ENCODE measurements around the gene SFTA2.

Gene SFTA2

DNA sequence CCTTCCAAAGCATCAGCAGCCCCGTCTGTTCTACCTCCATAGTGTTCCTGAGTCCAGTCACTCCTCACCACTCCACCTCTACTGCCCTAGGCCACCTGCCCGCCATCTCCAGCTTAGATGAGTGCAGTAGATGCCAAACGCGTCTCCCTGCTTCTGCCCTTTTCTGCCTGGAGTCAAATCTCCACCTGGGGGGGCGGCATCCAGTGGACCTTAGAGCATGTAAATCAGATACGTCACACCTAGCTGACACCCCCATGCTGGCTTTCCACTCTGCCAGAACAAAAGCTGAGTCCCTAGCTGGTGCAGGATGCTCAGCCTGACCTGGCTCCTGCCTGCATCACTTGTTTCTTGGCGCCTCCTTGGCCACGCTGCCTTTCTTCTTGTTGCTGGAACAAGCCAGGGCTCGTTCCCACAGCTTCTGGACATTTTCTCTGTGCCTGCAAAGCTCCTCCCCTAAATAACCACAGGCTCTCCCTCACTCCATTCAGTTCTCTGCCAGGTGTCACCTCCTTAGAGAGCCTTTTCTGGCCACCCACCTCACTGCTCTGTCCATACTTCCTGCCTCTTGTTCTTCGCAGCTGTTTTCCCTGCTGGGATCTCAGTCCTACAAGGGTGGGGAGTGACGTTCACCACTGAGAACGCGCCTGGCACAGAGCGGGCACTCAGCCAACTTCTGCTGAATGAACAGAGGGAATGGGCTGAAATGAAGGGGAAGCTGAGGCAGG, 41.9 kb downstream of the SFTA2 start:
- DNase-seq, result no peak

DNA sequence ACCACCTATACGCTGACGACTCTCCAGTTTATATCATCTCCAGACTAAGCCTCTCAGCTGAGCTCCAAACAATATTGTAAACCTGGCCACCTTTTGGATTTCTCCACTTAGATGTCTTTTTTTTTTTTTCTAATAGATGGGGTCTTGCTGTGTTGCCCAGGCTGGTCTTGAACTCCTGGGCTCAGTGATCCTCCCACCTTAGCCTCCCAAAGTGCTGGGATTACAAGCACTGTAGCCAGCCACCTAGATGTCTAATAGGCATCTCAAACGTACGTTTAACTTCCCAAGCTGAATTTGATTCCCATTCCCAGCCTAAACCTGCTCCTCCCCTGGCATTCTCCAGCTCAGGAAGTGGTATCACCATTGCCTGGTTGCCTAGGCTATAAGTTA, 42.5 kb downstream of the SFTA2 start:
- DNase-seq, result no peak

DNA sequence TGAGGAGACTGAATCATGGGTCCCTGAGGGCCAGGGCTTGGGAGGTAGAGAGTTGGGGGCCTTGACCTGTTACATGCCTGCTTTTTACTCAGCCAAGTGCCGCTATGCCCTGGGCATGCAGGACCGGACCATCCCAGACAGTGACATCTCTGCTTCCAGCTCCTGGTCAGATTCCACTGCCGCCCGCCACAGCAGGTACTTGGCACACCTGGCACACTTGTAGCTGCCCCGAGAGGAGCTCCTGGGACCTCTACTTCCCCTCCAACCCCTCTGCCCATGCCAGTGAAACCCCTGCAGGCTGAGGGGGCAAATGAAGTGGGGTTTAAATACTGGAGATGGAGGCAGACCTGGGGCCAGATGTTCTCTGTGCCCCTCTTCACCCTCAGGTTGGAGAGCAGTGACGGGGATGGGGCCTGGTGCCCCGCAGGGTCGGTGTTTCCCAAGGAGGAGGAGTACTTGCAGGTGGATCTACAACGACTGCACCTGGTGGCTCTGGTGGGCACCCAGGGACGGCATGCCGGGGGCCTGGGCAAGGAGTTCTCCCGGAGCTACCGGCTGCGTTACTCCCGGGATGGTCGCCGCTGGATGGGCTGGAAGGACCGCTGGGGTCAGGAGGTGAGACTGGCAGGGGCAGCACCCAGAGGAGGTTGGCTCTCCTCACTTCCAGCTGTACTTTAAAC, 43.0 kb downstream of the SFTA2 start:
- no peak for DNase-seq

DNA sequence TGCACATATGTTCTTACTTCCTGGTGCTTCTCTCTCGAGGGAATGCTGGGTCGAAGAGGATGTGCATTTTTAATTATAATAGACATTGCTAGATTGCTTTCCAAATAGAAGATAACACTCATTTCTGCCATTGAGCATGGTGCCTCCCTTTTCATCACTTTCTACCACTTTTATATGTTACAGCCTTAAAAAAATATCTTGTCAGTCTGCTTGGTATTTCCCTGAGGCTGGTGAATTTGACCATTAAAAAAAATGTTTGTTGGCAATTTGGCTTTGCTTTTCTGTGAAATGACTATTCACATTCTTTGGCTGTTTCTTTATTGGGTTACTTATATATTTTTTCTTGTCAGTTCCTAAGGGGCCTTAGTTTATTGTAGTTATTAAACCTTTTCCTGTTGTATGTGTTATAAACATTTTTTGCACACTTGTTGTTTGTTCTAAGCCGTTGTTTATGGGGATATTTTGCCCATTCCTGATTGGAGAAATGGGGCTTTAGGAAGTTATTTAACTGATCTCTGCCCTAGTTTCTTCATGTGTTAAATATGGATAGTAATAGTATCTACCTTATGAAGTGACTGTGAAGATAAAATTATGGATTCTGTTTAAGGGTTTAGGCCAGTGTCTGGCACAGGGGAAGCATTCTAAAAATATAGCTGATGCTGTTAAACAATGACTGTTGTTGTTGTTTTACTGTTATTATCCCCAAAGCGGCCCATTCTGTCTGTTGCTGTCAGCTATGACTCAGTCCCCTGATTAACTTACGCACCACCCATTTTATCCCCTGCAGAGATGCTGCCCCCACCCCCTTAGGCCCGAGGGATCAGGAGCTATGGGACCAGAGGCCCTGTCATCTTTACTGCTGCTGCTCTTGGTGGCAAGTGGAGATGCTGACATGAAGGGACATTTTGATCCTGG, 43.8 kb downstream of the SFTA2 start:
- no peak for DNase-seq

DNA sequence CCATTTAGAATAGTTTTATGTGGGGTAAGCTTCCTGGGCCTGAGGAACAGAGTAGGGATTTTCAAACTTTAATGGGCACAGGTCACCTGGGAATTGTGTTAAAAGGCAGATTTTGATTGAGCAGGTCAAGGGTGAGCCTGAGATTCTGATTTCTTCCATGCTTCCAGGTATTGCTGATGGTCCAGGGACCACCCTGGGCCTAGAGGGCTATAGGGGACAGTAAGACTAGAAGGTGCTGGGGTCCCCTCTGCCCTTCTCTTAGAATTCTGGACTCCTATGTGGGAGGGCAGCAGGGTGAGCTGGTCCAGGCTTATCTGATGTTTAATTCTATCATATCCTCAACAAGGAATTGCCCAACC, 45.1 kb downstream of the SFTA2 start:
- DNase-seq, result no peak

DNA sequence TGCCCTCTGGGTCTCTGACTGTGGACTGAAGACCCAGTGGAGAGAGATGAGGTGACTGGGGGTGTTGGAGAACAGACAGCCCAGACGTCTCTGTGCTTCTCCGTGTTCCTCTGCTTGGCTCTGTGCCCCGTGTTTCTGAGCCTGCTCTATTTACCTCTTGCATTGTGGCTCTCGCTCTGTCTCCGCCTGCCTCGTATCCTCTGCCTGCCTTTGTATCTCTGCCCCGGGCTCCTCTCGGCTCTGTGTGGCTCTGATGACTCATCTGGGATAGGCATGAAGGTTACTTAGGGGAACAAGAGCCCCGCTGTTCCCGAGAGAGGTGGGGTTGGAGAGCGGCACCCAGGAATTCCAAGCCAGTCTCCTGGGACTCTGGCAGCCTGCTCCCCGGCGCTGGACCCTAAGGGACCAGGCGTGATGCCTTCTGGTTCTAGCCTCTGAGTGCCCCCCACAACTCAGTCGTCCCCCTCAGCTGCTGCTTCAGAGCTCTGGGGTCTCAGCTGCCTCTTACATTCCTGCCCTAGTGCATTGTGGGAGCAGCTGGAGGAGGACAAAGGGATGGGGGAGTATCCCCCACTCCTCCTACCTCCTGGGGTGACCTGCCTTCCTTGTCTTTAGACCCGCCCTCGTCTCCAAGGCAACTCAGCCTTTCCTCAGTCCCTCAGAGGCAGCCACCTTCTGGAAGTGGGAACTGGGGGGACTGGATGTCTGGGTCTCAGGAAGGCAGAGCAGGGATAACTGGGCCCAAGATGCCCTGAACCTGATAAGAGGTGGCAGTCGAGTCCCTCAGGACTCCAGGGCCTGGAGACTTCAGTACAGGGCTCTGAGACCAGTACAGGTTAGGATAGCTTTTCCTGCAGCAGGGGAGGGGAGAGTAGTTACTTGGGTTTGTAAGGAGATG, 45.7 kb downstream of the SFTA2 start:
- no peak for DNase-seq

DNA sequence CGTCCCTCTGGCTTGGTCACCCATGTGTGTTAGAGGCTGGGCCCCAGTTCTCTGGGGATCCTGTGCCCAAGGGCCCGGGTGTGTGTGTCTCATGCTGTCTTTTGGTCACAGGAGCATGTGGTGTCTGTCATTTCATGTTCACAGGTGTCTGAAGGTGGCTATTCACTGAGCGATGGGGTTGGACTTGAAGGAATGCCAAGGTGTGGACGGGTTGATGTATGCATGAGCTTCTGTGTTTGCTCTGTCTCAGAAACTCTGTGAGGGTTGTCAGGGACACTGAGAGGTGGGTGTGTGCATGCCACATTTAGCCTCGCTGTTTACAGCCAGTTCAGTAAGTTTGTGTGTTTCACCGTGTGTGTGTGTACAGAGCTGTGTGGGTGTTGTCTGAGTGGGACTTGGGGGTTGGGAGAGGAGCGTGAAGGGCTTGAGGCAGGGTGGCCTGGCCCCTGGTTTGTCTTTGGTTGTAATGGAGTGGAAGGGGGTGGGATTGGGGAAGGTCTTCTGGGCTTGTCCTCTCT, 46.4 kb downstream of the SFTA2 start:
- no peak for DNase-seq

DNA sequence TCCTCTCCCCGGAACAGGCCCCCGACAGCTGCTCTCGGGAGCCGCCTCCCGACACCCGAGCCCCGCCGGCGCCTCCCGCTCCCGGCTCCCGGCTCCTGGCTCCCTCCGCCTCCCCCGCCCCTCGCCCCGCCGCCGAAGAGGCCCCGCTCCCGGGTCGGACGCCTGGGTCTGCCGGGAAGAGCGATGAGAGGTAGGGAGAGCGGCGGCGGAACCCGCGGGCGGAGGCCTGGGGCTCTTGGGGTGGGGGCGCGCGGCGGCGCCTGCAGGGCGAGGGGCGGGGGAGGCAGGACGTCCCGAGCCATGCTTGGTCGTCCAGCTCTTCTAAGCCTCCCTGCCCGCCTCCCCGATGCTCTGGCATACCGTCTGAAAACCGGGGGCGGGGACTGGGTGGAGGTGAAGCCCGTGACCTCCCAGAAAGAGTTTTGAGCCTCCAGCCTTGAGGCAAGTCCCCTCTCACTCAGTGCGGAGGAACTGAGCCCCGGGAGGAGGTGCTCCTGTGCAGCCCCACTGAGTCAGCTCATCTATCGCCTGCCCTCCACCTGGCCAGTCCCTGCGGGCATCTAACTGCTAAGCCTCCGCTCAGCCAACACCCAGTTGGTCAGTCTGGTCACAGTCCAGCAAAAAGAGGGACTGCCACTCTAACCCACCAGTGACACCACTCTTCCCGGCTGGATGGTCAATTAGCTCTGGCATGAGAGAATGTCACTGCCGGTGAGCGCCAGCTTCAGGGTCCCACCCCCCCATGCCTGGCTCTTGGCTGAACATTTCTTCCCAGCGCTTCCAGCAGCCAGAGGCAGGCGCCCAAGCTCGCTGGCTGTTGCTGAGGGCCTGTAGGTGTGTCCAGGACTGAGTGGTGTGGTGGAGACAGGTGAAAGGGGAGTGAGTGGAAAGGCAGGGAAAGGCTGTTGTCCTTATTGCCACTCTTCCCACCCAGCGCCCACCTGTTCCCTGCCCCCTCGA, 47.2 kb downstream of the SFTA2 start:
- DNase-seq, result no peak

DNA sequence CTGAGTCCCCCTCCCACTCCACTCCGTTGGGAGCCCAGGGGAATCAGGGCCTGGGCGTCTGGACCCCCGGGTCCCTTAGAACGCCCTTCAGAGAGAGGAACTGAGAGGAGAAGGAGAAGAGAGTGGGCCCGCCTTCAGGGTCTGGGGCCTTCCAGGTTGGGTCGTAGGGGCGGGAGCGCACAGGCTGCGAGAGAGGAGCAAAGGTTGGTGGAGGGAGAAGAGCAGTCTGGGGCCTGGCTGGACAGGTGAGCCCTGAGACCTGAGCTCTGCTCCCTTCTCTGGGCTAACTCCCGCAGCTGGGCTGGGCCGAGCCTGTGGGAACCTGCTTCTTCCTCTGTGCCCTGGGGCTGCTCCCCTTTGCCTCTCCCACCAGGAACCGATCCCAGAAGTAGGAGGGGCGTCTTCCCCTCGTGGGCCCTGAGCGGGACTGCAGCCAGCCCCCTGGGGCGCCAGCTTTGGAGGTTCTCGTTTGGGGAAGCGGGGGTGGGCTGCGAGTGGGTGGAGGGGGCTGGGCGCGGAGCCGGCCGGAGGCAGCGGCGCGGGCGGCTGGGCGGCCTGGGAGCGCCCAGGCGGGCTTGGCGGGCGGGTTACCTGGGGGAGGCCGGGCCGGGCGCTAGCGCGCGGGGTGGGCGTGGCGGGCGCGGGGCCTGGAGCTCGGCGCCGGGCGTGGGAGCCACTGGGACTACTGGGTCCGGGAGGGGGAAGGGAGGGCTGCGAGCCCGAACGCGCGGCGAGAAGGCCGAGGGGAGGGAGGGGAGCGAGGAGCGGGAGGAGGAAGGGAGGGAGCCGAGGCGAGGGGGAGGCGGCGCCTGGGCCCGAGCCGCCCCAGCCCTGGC, 48.1 kb downstream of the SFTA2 start, which contains the start of gene DDR1:
TSS of gene DDR1 (plus strand) at position 835 of the 836 bp plus-strand sequence. CDS start 4,211 bp downstream, outside the sequence.
- no peak for DNase-seq

DNA sequence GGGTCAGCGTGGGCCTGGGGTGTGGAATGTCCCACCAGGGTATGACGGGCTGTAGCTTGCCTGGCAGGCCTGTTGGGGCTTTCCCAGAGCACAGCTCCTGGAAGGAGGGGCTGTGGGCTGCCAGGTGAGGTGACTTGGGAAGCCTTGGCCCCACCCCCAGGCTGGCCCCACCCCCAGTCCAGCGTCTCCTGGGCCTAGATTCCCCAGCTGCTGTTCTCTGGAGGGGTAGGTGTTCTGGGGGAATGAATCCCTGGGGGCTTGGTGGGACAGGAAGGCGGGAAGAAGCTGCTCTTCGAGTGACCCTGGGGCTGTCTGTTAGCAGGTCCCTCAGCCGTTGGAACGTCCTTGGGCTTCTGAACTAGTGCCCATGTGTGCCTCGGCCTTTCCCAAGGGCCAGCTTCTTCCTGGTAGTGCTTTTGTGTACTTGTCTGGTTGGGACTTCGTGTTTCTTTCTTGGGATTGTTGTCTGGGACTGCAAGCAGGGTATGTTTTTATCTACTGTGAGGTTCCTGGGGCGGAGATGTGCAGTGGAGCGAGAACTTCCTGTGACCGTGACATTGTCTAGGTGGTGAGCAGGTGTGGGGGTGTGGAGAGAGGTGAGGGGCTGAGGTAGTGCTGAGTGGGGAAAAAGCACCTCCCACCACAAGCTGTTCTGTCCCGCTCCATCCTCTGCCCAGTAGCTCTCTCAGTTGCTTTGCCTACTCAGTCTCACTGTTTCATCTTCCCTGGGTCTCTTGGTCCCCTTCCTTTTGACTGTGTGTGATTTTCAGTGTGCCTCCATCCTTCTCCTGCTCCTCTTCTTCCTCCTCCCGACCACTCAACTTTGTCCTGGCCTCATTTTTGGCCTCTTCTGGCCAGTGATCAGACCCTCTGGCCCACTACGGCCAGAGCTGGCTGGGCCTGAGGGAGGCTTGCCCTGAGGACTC, 48.9 kb downstream of the SFTA2 start:
- DNase-seq, result no peak

DNA sequence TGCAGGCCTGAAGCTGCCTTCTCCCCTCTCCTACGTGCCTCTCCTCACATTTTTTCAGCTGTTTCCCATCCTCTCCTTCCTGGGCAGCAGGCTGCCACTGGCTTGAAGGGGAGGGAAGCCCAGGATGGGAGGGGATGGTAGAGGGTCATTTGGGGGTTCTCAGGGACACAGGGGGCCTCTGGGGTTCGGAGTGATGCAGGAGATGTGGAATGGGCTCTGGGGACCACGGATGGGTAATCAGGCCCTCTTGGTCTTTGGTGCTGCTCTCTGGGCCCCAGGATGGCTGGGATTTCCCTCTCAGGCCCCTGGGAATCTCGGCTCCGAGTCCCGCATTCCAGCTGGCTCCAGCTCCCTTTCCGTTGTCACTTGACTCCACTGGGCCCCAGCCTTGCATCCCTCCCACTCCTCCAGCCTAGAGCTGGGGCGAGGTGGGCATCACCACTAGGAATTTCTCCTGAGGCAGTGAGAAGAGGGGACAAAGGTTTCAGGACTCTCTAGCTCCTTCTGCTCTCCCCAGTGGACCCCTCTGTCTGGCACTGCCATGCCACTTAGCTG, 49.7 kb downstream of the SFTA2 start:
- no peak for DNase-seq

DNA sequence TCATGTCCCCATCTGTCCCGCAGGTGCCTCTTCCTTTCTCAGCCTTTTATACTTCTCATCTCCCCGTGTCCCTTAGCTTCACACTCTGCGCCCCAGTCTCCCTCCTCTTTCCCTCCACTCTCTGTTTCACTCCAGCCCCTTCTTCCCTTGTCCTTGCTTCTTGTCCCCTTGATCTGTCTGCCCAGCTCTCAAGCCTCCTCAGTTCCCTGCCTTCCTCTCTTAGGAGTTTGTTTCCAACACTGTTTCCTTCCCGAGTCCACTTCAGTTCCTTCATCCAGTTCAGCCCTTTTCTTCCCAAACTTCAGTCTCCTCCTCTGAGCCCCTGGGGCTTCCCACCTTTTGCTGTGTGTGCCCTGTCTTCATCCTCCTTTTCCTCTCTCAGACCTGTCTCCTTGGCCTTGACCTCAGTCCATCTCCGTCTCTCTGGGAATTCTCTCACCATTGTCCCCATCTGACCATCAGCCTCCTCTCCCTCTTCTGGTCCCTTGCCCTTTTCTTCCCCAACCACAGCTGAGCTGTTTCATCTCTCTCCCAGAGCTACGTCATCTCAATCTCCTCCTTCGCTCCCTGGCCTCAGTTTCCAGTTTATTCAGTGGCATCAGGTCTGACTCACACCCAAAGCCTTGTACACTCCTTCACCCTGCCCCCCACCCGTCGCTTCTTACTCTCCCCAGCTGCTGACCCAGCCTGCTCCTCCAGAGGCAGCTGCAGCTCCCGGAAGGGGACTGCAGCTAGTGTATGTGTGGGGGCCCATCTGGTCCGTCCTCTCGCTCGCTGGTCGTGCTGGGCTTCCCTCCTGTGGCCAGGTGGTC, 50.4 kb downstream of the SFTA2 start:
- no peak for DNase-seq

All from NK-92 treated with Interleukin-12 subunit alpha and Interleukin-12 subunit beta, amount 100 ng/mL, for 24 hours (cell line).